ENCODE results near the gene INTS15. TPM values are rescaled to one million over a fixed set of nuclear protein-coding genes. Genes with fewer than 3 reads are reported as not detected.

Gene INTS15
- total RNA-seq, 2 experiments from 2014 or later, result 40.4 to 42.4 TPM

DNA sequence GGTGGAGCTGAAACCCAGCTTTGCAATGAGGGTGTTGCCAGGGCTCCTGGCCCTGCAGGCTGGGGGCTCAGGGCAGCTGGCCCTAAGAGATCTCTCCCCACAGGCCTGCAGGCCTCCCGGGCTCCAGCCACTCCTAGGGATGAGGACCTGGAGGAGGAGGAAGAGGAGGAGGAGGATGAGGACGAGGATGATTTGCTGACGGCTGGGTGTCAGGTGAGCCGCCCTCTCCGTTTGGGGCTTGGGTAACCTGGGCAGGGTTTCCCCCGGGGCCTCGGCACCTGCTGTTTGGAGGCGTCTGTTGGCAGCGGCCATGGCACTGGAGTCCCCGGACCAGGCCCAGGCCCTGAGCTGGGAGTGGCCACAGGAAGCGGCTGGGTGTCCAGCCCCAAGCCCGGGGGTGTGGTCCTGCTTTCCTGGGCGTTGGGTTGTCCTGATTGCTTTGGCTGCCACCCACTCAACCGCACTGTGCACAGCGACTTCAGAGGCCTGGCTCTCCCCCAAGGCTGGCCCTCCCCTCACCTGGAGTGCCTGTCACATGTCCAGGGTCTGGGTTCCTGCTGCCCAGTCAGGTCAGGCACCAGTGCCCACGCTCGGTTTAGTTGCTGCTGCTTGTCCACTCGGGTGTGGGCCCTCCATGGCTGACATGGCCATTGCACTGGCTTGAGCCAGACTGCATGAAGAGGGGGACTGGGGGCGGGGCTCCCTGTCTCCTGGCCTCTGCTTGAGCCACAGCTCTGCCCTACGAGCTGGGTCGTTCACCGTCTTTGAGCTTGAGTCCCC is 53.2 kb downstream of the INTS15 start:
- H3K36me3 Mint-ChIP-seq, result peaks cover 71% of the 10 kb centered on the region
- ATAC-seq (no peak), DNase-seq (no peak)
- no peak overlapping the region for H3K27ac Mint-ChIP-seq
- no peak overlapping the region for H3K4me3 Mint-ChIP-seq
- no peaks in the 10 kb centered on the region for H3K27me3 Mint-ChIP-seq
- H3K4me1 Mint-ChIP-seq, result peaks cover 21% of the 10 kb centered on the region
- CTCF ChIA-PET, result no interaction called here
- no peaks in the 10 kb centered on the region for H3K9me3 Mint-ChIP-seq (ENCODE audit: low read depth)

GRCh38 chr7:6643915-6644625 is 54.2 kb downstream of the INTS15 start:
- DNase-seq, result no peak
- no peak for ATAC-seq
- Mint-ChIP-seq H3K9me3 (ENCODE audit: low read depth) (no peaks in the 10 kb centered on the region), H3K4me3 (no peak overlapping the region), H3K27ac (no peak overlapping the region), H3K4me1 (peaks cover 11% of the 10 kb centered on the region), H3K36me3 (peaks cover 76% of the 10 kb centered on the region), H3K27me3 (no peaks in the 10 kb centered on the region)
- CTCF ChIA-PET, result interaction anchor here (0.6 kb wide), 1 partner anchor 50 kb away, joined by 3 read pairs; no protein-coding TSS in a partner anchor

- no peaks in the 10 kb centered on the region for H3K9me3 Mint-ChIP-seq (ENCODE audit: low read depth)
- H3K27me3 Mint-ChIP-seq, result no peaks in the 10 kb centered on the region
- peaks cover 5% of the 10 kb centered on the region for H3K4me1 Mint-ChIP-seq
- H3K4me3 Mint-ChIP-seq, result no peak overlapping the region
- ATAC-seq (no peak), DNase-seq (no peak)
- CTCF ChIA-PET, result no interaction called here
- H3K36me3 Mint-ChIP-seq, result peaks cover 76% of the 10 kb centered on the region
- H3K27ac Mint-ChIP-seq, result no peak overlapping the region
Observed at GRCh38 chr7:6644728-6645127, 54.9 kb downstream of the INTS15 start.

DNA sequence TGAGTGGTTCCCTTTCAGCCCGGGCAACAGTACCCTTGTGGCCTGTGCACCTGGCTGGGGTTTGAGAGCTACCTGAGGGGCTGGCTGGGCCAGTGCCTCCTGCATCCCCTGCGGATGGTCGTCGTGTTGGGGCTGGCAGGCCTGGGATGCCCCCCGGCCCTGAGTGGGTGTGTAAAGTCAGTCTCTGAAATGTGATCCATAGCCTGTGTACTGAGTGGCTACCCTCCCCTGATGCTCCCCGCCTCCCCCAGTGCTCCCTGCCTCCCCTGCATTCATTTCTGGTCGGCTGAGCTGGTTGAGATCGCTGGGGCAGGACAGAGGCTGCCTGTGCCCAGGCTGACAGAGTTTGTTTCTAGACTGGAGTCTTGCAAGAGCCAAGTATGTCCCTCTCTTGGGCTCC is 56.6 kb downstream of the INTS15 start:
- Mint-ChIP-seq H3K27ac (no peak overlapping the region), H3K27me3 (no peaks in the 10 kb centered on the region), H3K9me3 (ENCODE audit: low read depth) (peaks cover 4% of the 10 kb centered on the region), H3K4me1 (no peaks in the 10 kb centered on the region), H3K4me3 (no peak overlapping the region), H3K36me3 (peaks cover 81% of the 10 kb centered on the region)
- no peak for ATAC-seq
- CTCF ChIA-PET, result no interaction called here
- DNase-seq, result no peak

DNA sequence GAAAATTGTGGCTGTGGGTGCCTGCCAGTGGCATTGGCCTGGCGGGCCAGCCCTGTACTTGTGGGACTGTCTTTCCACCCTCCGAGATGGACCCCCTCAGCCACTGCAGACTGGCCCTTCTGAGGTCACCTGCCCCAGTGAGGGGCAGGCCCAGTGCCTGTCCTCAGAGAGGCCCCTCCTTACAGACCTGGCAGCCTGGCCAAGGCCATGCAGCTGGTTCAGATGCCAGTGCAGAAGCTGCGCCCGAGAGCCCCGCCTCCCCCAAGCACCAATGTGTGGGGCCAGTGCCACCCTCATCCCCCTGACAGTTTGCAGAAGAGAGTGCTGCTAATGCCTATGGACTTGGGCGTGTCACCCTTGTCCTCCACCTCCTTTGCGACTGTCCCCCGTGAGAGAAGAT is 57.3 kb downstream of the INTS15 start:
- H3K4me1 Mint-ChIP-seq, result no peaks in the 10 kb centered on the region
- ATAC-seq (no peak), DNase-seq (no peak)
- CTCF ChIA-PET, result no interaction called here
- H3K4me3 Mint-ChIP-seq, result no peak overlapping the region
- H3K27me3 Mint-ChIP-seq, result no peaks in the 10 kb centered on the region
- peaks cover 81% of the 10 kb centered on the region for H3K36me3 Mint-ChIP-seq
- H3K27ac Mint-ChIP-seq, result no peak overlapping the region
- peaks cover 4% of the 10 kb centered on the region for H3K9me3 Mint-ChIP-seq (ENCODE audit: low read depth)

GRCh38 chr7:6647541-6647940 is 57.7 kb downstream of the INTS15 start:
- Mint-ChIP-seq H3K4me1 (no peaks in the 10 kb centered on the region), H3K27ac (no peak overlapping the region), H3K9me3 (ENCODE audit: low read depth) (peaks cover 4% of the 10 kb centered on the region), H3K4me3 (no peak overlapping the region), H3K36me3 (peaks cover 80% of the 10 kb centered on the region), H3K27me3 (no peaks in the 10 kb centered on the region)
- DNase-seq, result no peak
- ATAC-seq, result no peak
- CTCF ChIA-PET, result no interaction called here

DNA sequence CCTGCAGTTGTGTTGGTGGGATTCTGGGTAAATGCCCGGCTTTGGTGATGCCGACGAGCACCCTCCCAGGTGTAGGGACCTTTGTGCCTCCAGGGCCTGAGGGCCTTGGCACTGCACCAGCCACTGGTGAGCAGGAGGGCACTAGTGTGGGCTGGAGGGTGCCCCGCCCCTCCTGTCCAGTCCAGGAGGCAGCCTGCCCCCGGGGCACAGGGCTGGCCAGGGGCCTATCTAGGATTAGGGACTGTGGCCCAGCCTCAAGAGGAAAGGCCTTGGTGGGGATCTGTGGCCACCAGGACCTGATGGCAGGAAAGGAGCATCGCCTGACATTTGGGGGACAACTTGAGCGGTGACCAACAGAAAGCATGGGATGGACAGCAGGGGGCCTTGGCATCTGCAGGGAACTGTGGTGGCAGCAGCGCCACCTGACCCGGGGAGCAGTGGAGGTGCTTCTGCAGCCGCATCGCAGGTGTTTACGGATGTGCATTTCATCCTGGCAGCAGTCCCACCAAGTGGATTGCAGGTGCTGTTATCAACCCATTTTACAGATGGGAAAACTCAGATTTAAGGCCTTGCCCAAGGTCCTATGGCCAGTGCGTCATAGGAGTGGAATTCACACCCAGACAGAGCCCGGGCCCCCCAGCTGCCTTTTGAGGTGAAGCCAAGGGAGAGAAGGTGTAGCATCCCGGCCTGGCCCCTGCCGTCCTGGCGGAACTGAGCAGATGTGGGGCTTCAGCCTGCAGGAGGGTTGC is 58.4 kb downstream of the INTS15 start:
- Mint-ChIP-seq H3K4me3 (no peak overlapping the region), H3K36me3 (peaks cover 81% of the 10 kb centered on the region), H3K4me1 (no peaks in the 10 kb centered on the region), H3K9me3 (ENCODE audit: low read depth) (peaks cover 4% of the 10 kb centered on the region), H3K27me3 (no peaks in the 10 kb centered on the region), H3K27ac (no peak overlapping the region)
- CTCF ChIA-PET, result interaction anchor here (1.0 kb wide), 1 partner anchor 27 kb away, joined by 3 read pairs; no protein-coding TSS in a partner anchor
- DNase-seq (no peak), ATAC-seq (no peak)

DNA sequence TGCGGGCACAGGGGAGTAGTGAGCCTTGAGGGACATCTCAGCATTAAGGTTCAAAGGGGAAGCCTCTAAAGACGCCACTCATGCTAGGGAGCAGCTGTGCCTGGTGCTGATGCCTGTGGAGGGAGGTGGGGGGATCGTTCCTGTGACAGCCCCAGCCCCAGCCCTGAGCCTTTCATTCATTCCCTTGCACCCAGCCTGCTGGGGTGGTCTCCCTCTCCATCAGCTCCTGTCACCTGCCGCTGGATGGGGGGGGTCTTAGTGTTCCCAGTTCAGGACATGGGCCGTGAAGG is 58.9 kb downstream of the INTS15 start:
- Mint-ChIP-seq H3K4me1 (no peaks in the 10 kb centered on the region), H3K27me3 (no peaks in the 10 kb centered on the region), H3K36me3 (peaks cover 76% of the 10 kb centered on the region), H3K4me3 (no peak overlapping the region), H3K27ac (no peak overlapping the region), H3K9me3 (ENCODE audit: low read depth) (peaks cover 4% of the 10 kb centered on the region)
- CTCF ChIA-PET, result interaction anchor here (1.0 to 1.4 kb wide), 2 partner anchors 11 to 28 kb away, joined by 3 to 4 read pairs; no protein-coding TSS in a partner anchor
- no peak for ATAC-seq
- DNase-seq, result no peak

GRCh38 chr7:6649241-6649961 is 59.6 kb downstream of the INTS15 start:
- Mint-ChIP-seq H3K27ac (no peak overlapping the region), H3K4me1 (no peaks in the 10 kb centered on the region), H3K9me3 (ENCODE audit: low read depth) (peaks cover 4% of the 10 kb centered on the region), H3K27me3 (no peaks in the 10 kb centered on the region), H3K4me3 (no peak overlapping the region), H3K36me3 (peaks cover 72% of the 10 kb centered on the region)
- DNase-seq, result no peak
- CTCF ChIA-PET, result interaction anchor here (1.0 to 1.4 kb wide), 2 partner anchors 11 to 29 kb away, joined by 3 to 4 read pairs; no protein-coding TSS in a partner anchor
- ATAC-seq, result no peak

DNA sequence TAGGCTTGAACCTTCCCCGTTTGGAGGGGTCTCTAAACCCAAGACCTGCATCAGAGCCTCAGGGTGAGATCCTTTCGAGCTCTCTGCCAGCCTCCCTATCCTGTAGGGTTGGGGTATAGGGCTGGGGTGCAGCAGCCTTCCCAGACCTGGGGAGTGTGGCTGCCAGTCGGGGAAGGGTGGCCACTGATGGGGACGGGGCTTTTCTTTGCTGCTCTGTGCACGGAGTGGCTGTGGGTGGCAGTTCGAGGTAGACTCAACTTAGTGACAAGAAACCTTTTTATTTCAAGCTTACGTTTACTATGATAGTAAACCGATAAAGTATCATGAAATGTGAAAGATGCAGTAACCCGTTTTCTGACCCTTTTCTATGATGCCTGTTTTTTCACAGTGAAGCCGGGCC is 60.3 kb downstream of the INTS15 start:
- Mint-ChIP-seq H3K9me3 (ENCODE audit: low read depth) (peaks cover 4% of the 10 kb centered on the region), H3K4me1 (no peaks in the 10 kb centered on the region), H3K36me3 (peaks cover 71% of the 10 kb centered on the region), H3K4me3 (no peak overlapping the region), H3K27me3 (no peaks in the 10 kb centered on the region), H3K27ac (no peak overlapping the region)
- ATAC-seq, result no peak
- CTCF ChIA-PET, result interaction anchor here (1.4 kb wide), 1 partner anchor 10 kb away, joined by 4 read pairs; no protein-coding TSS in a partner anchor
- no peak for DNase-seq

- H3K4me3 Mint-ChIP-seq, result no peak overlapping the region
- H3K36me3 Mint-ChIP-seq, result peaks cover 74% of the 10 kb centered on the region
- no peaks in the 10 kb centered on the region for H3K4me1 Mint-ChIP-seq
- H3K27me3 Mint-ChIP-seq, result no peaks in the 10 kb centered on the region
- ATAC-seq, result no peak
- H3K9me3 Mint-ChIP-seq (ENCODE audit: low read depth), result peaks cover 4% of the 10 kb centered on the region
- H3K27ac Mint-ChIP-seq, result no peak overlapping the region
- CTCF ChIA-PET, result no interaction called here
- DNase-seq, result no peak
Observed at GRCh38 chr7:6650521-6651011, 60.7 kb downstream of the INTS15 start.

DNA sequence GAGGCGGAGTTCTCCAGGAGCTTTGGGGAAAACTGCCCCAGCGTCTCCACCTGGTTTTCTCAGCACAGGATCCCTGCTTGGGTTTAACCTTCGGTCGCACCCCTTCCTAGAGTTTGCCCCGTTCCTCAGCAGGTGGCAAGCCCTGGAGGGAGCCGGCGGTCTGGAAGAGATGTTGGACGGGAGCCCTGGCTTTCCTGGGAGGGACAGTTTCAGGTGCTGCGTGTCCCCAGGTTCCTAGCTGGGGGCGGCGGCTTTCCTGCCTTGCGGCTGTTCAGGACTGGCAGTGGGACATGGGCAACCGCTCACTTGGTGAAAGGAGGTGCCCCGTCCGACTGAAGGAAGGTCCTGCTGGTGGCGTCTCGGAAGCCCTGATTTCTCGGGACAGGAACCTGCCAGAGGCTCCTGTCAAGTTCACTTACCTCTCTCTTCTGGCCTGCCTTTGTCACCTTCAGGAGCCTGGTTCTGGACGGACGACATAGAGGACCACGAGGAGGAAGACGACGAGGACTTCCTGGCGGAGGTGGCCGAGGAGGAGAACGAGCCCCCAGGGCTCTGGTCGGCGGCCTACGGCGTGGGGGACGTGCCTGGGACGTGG is 62.1 kb downstream of the INTS15 start:
- CTCF ChIA-PET, result no interaction called here
- H3K36me3 Mint-ChIP-seq, result peaks cover 66% of the 10 kb centered on the region
- H3K9me3 Mint-ChIP-seq (ENCODE audit: low read depth), result peaks cover 4% of the 10 kb centered on the region
- H3K4me3 Mint-ChIP-seq, result no peak overlapping the region
- H3K27ac Mint-ChIP-seq, result no peak overlapping the region
- ATAC-seq, result no peak
- DNase-seq, result no peak
- H3K4me1 Mint-ChIP-seq, result no peaks in the 10 kb centered on the region
- no peaks in the 10 kb centered on the region for H3K27me3 Mint-ChIP-seq
